BLaER1 (cell line): ENCODE measurements around the gene EXOC3.

Experiments used
- H3K27ac ChIP-seq: shearing (Covaris generic); formaldehyde crosslinking; 2 replicates; pipeline ENCODE4 v1.8.1; 2022
- H3K27me3 ChIP-seq: shearing (Covaris generic); formaldehyde crosslinking; 2 replicates; pipeline ENCODE4 v1.8.1; 2022
- H3K36me3 ChIP-seq: shearing (Covaris generic); formaldehyde crosslinking; 2 replicates; pipeline ENCODE4 v1.8.1; 2022
- H3K4me1 ChIP-seq: shearing (Covaris generic); formaldehyde crosslinking; 2 replicates; pipeline ENCODE4 v1.8.1; 2022
- H3K4me2 ChIP-seq: shearing (Covaris generic); formaldehyde crosslinking; 2 replicates; pipeline ENCODE4 v1.8.1; 2022
- H3K4me3 ChIP-seq: shearing (Covaris generic); formaldehyde crosslinking; 2 replicates; pipeline ENCODE4 v1.8.1; 2022
- H3K9ac ChIP-seq: shearing (Covaris generic); formaldehyde crosslinking; 2 replicates; pipeline ENCODE4 v1.8.1; 2022
- H3K9me3 ChIP-seq: shearing (Covaris generic); formaldehyde crosslinking; 2 replicates; pipeline ENCODE4 v1.8.1; 2022
- H4K20me1 ChIP-seq: shearing (Covaris generic); formaldehyde crosslinking; 2 replicates; pipeline ENCODE4 v1.8.1; 2022
- Cebpa-rat ChIP-seq: shearing (Covaris generic); IDR thresholded peaks from 2 replicates; pipeline ENCODE4 v1.8.1; 2022

Gene EXOC3

GRCh38 chr5:418162-419121 is 24.5 kb upstream of the EXOC3 start:
- H4K20me1 ChIP-seq: no peaks in the 10 kb centered on the region
- H3K36me3 ChIP-seq: peaks cover 4% of the 10 kb centered on the region; the same call in 1 of the 2 replicates
- H3K9ac ChIP-seq: no peak overlapping the region
- peaks cover 8% of the 10 kb centered on the region; the same call in 1 of the 2 replicates for H3K9me3 ChIP-seq
- H3K4me3 ChIP-seq: no peak overlapping the region
- peaks cover 68% of the 10 kb centered on the region for H3K4me1 ChIP-seq
- H3K4me2 ChIP-seq: no peak overlapping the region
- no peaks in the 10 kb centered on the region for H3K27me3 ChIP-seq
- H3K27ac ChIP-seq: no peak overlapping the region
- TF ChIP-seq Cebpa-rat: no peak

- Histone ChIP-seq H3K27me3 (no peaks in the 10 kb centered on the region), H3K9ac (no peak overlapping the region), H3K27ac (no peak overlapping the region), H4K20me1 (no peaks in the 10 kb centered on the region), H3K4me3 (no peak overlapping the region), H3K4me1 (peaks cover 68% of the 10 kb centered on the region), H3K4me2 (no peak overlapping the region), H3K36me3 (peaks cover 4% of the 10 kb centered on the region; the same call in 1 of the 2 replicates), H3K9me3 (peaks cover 8% of the 10 kb centered on the region; the same call in 1 of the 2 replicates)
- peak; percentile 68; the same call in 1 of the 2 replicates for TF ChIP-seq Cebpa-rat
Observed at GRCh38 chr5:419970-420369, 23.0 kb upstream of the EXOC3 start.

GRCh38 chr5:420632-421286 is 22.2 kb upstream of the EXOC3 start:
- peaks cover 8% of the 10 kb centered on the region; the same call in 1 of the 2 replicates for H3K9me3 ChIP-seq
- no peak overlapping the region for H3K4me2 ChIP-seq
- H3K36me3 ChIP-seq: peaks cover 4% of the 10 kb centered on the region; the same call in 1 of the 2 replicates
- no peaks in the 10 kb centered on the region for H3K27me3 ChIP-seq
- H3K27ac ChIP-seq: no peak overlapping the region
- H3K4me1 ChIP-seq: peaks cover 70% of the 10 kb centered on the region
- H3K4me3 ChIP-seq: no peak overlapping the region
- H3K9ac ChIP-seq: no peak overlapping the region
- no peaks in the 10 kb centered on the region for H4K20me1 ChIP-seq
- TF ChIP-seq Cebpa-rat: no peak

GRCh38 chr5:421287-421880 is 21.6 kb upstream of the EXOC3 start:
- Histone ChIP-seq H3K27me3 (no peaks in the 10 kb centered on the region), H3K4me2 (no peak overlapping the region), H3K27ac (no peak overlapping the region), H4K20me1 (no peaks in the 10 kb centered on the region), H3K4me1 (peaks cover 67% of the 10 kb centered on the region), H3K9ac (no peak overlapping the region), H3K9me3 (peaks cover 8% of the 10 kb centered on the region; the same call in 1 of the 2 replicates), H3K36me3 (peaks cover 4% of the 10 kb centered on the region; the same call in 1 of the 2 replicates), H3K4me3 (no peak overlapping the region)
- no peak for TF ChIP-seq Cebpa-rat

GRCh38 chr5:421901-422300 is 21.1 kb upstream of the EXOC3 start:
- H3K9ac ChIP-seq: no peak overlapping the region
- H3K4me3 ChIP-seq: no peak overlapping the region
- no peak for TF ChIP-seq Cebpa-rat
- H3K27me3 ChIP-seq: no peaks in the 10 kb centered on the region
- no peaks in the 10 kb centered on the region for H4K20me1 ChIP-seq
- peaks cover 4% of the 10 kb centered on the region; the same call in 1 of the 2 replicates for H3K36me3 ChIP-seq
- no peak overlapping the region for H3K27ac ChIP-seq
- H3K4me1 ChIP-seq: peaks cover 62% of the 10 kb centered on the region
- H3K9me3 ChIP-seq: peaks cover 8% of the 10 kb centered on the region; the same call in 1 of the 2 replicates
- peak overlapping the region; percentile 66 for H3K4me2 ChIP-seq

- Histone ChIP-seq H3K4me2 (peak overlapping the region; percentile 66), H3K27ac (0 out of 2 replicates have a peak overlapping the region, but pooled peaks have one; percentile 19), H4K20me1 (no peaks in the 10 kb centered on the region), H3K4me3 (no peak overlapping the region), H3K27me3 (no peaks in the 10 kb centered on the region), H3K36me3 (peaks cover 4% of the 10 kb centered on the region; the same call in 1 of the 2 replicates), H3K4me1 (peaks cover 61% of the 10 kb centered on the region), H3K9me3 (peaks cover 8% of the 10 kb centered on the region; the same call in 1 of the 2 replicates), H3K9ac (no peak overlapping the region)
- TF ChIP-seq Cebpa-rat: no peak
Observed at GRCh38 chr5:422323-423232, 20.4 kb upstream of the EXOC3 start.

- TF ChIP-seq Cebpa-rat: no peak
- Histone ChIP-seq H3K9ac (no peak overlapping the region), H3K9me3 (peaks cover 8% of the 10 kb centered on the region; the same call in 1 of the 2 replicates), H3K4me3 (no peak overlapping the region), H3K4me1 (peaks cover 61% of the 10 kb centered on the region), H3K36me3 (peaks cover 4% of the 10 kb centered on the region; the same call in 1 of the 2 replicates), H3K27ac (no peak overlapping the region), H3K4me2 (peak overlapping the region; percentile 66), H3K27me3 (no peaks in the 10 kb centered on the region), H4K20me1 (no peaks in the 10 kb centered on the region)
Observed at GRCh38 chr5:423233-423565, 19.8 kb upstream of the EXOC3 start.

GRCh38 chr5:423626-424261 is 19.2 kb upstream of the EXOC3 start:
- Histone ChIP-seq H3K27ac (no peak overlapping the region), H3K9me3 (peaks cover 8% of the 10 kb centered on the region; the same call in 1 of the 2 replicates), H3K36me3 (peaks cover 4% of the 10 kb centered on the region; the same call in 1 of the 2 replicates), H4K20me1 (no peaks in the 10 kb centered on the region), H3K4me2 (peak overlapping the region; percentile 66), H3K4me1 (peaks cover 58% of the 10 kb centered on the region), H3K27me3 (no peaks in the 10 kb centered on the region), H3K4me3 (no peak overlapping the region), H3K9ac (no peak overlapping the region)
- TF ChIP-seq Cebpa-rat: no peak
